ENCODE data around the gene FAM174B.

Gene FAM174B

GRCh38 chr15:92629276-92629974, 26.1 kb downstream of the FAM174B start:
- H3K4me2 ChIP-seq (ENCODE audit: low read depth, low read length), result no peak overlapping the region
- no peak overlapping the region for H2AFZ ChIP-seq (ENCODE audit: low read length)
- H3K9me2 ChIP-seq (replicated peaks; ENCODE audit: insufficient read depth, low read length), result no peaks in the 10 kb centered on the region
- no peak for DNase-seq
- H3K9ac ChIP-seq (ENCODE audit: low read length), result no peak overlapping the region
- H3K4me3 ChIP-seq (ENCODE audit: low read length), result no peak overlapping the region
- H3F3A ChIP-seq (ENCODE audit: insufficient read depth, low read length), result peaks cover 3% of the 10 kb centered on the region; the same call in 1 of the 2 replicates
- H3K27me3 ChIP-seq (replicated peaks; ENCODE audit: insufficient read depth, low read length), result no peaks in the 10 kb centered on the region
- H4K20me1 ChIP-seq (ENCODE audit: insufficient read depth, low read length), result no peaks in the 10 kb centered on the region
- H3K4me1 ChIP-seq (ENCODE audit: low read length), result peaks cover 15% of the 10 kb centered on the region
- TF ChIP-seq CTCF (IDR thresholded peaks at IDR 0.05; ENCODE audit: low read length), result no peak
- no peak for TF ChIP-seq EZH2 (optimal IDR thresholded peaks at IDR 0.05; ENCODE audit: low read depth, low read length)
- no peak for TF ChIP-seq EZH2phosphoT487 (IDR thresholded peaks at IDR 0.05; ENCODE audit: low read length)
- H3K9me3 ChIP-seq (replicated peaks; ENCODE audit: insufficient read depth, low read length), result no peaks in the 10 kb centered on the region
- no peak overlapping the region for H3K27ac ChIP-seq (ENCODE audit: low read length)
- H3K79me2 ChIP-seq (ENCODE audit: low read length), result peaks cover 72% of the 10 kb centered on the region
- H3K36me3 ChIP-seq (replicated peaks; ENCODE audit: insufficient read depth, low read length), result peaks cover 6% of the 10 kb centered on the region; the same call in 1 of the 2 replicates

GRCh38 chr15:92627014-92627413, 28.6 kb downstream of the FAM174B start:
- TF ChIP-seq EZH2phosphoT487 (IDR thresholded peaks at IDR 0.05; ENCODE audit: low read length) (no peak), CTCF (IDR thresholded peaks at IDR 0.05; ENCODE audit: low read length) (no peak), EZH2 (optimal IDR thresholded peaks at IDR 0.05; ENCODE audit: low read depth, low read length) (no peak)
- no peak overlapping the region for H2AFZ ChIP-seq (ENCODE audit: low read length)
- no peak overlapping the region for H3K27ac ChIP-seq (ENCODE audit: low read length)
- H3K4me3 ChIP-seq (ENCODE audit: low read length), result no peak overlapping the region
- H4K20me1 ChIP-seq (ENCODE audit: insufficient read depth, low read length), result no peaks in the 10 kb centered on the region
- H3K4me1 ChIP-seq (ENCODE audit: low read length), result peaks cover 15% of the 10 kb centered on the region
- H3K9me3 ChIP-seq (replicated peaks; ENCODE audit: insufficient read depth, low read length), result no peaks in the 10 kb centered on the region
- H3F3A ChIP-seq (ENCODE audit: insufficient read depth, low read length), result peaks cover 3% of the 10 kb centered on the region; the same call in 1 of the 2 replicates
- no peaks in the 10 kb centered on the region for H3K9me2 ChIP-seq (replicated peaks; ENCODE audit: insufficient read depth, low read length)
- H3K9ac ChIP-seq (ENCODE audit: low read length), result no peak overlapping the region
- peaks cover 73% of the 10 kb centered on the region for H3K79me2 ChIP-seq (ENCODE audit: low read length)
- H3K36me3 ChIP-seq (replicated peaks; ENCODE audit: insufficient read depth, low read length), result peaks cover 6% of the 10 kb centered on the region; the same call in 1 of the 2 replicates
- H3K27me3 ChIP-seq (replicated peaks; ENCODE audit: insufficient read depth, low read length), result no peaks in the 10 kb centered on the region
- no peak for DNase-seq
- no peak overlapping the region for H3K4me2 ChIP-seq (ENCODE audit: low read depth, low read length)

- TF ChIP-seq EZH2 (optimal IDR thresholded peaks at IDR 0.05; ENCODE audit: low read depth, low read length), result no peak
- 0 out of 2 replicates have a peak, but pooled peaks have one; percentile 10 for TF ChIP-seq CTCF (IDR thresholded peaks at IDR 0.05; ENCODE audit: low read length)
- Histone ChIP-seq H3K79me2 (ENCODE audit: low read length) (peaks cover 79% of the 10 kb centered on the region), H2AFZ (ENCODE audit: low read length) (no peak overlapping the region), H3K27me3 (replicated peaks; ENCODE audit: insufficient read depth, low read length) (no peaks in the 10 kb centered on the region), H3K27ac (ENCODE audit: low read length) (peak overlapping the region; percentile 45; the same call in 1 of the 2 replicates), H3K9ac (ENCODE audit: low read length) (no peak overlapping the region), H3K9me3 (replicated peaks; ENCODE audit: insufficient read depth, low read length) (no peaks in the 10 kb centered on the region), H3K4me2 (ENCODE audit: low read depth, low read length) (no peak overlapping the region; the same call in 1 of the 2 replicates), H4K20me1 (ENCODE audit: insufficient read depth, low read length) (no peaks in the 10 kb centered on the region), H3K4me3 (ENCODE audit: low read length) (no peak overlapping the region), H3K36me3 (replicated peaks; ENCODE audit: insufficient read depth, low read length) (peaks cover 6% of the 10 kb centered on the region; the same call in 1 of the 2 replicates), H3K9me2 (replicated peaks; ENCODE audit: insufficient read depth, low read length) (no peaks in the 10 kb centered on the region), H3K4me1 (ENCODE audit: low read length) (peaks cover 15% of the 10 kb centered on the region), H3F3A (ENCODE audit: insufficient read depth, low read length) (peaks cover 3% of the 10 kb centered on the region; the same call in 1 of the 2 replicates)
- peak; percentile 36 for DNase-seq
Observed at GRCh38 chr15:92625251-92625980, 30.2 kb downstream of the FAM174B start.

All from MM.1S (cell line).